Iris pigment epithelial cell (primary cell): ENCODE data around the gene SELENOP.
"Not testable (repeated sequence)": the region's sequence is repeated elsewhere in the genome, so short reads cannot be mapped to it uniquely, and the experiment has no call there.

ENCODE experiments used
- DNase-seq: peaks from one replicate; pipeline ENCODE4 v3.0.0-alpha.2; 2011; ENCODE audit warnings: low read depth

Gene SELENOP

GRCh38 chr5:42811591-42812446, at the start of gene SELENOP:
SELENOP (minus strand) TSS chr5:42811892; CDS start chr5:42808353, 3,539 bp downstream.
- DNase-seq = peak; percentile 17

- no peak for DNase-seq
These were observed 47.0 kb upstream of the SELENOP start for GRCh38 chr5:42858687-42859086.

GRCh38 chr5:42858031-42858643, 46.4 kb upstream of the SELENOP start:
- no peak for DNase-seq

- no peak for DNase-seq
These were observed 44.1 kb upstream of the SELENOP start for GRCh38 chr5:42855811-42856210.

- DNase-seq = no peak
These were observed 43.7 kb upstream of the SELENOP start for GRCh38 chr5:42855386-42855785.

GRCh38 chr5:42854795-42855194, 43.1 kb upstream of the SELENOP start:
- DNase-seq = no peak

- no peak for DNase-seq
These were observed 41.1 kb upstream of the SELENOP start for GRCh38 chr5:42852826-42853225.

GRCh38 chr5:42851481-42851880, 39.8 kb upstream of the SELENOP start:
- DNase-seq = no peak

GRCh38 chr5:42848545-42848944, 36.9 kb upstream of the SELENOP start:
- DNase-seq = no peak

- not testable (repeated sequence) for DNase-seq
These were observed 32.7 kb upstream of the SELENOP start for GRCh38 chr5:42844408-42844807.

- DNase-seq = no peak
These were observed 32.1 kb upstream of the SELENOP start for GRCh38 chr5:42843675-42844292.

GRCh38 chr5:42842921-42843641, 31.4 kb upstream of the SELENOP start:
- DNase-seq = no peak

GRCh38 chr5:42840842-42841567, 29.3 kb upstream of the SELENOP start:
- peak; percentile 17 for DNase-seq

GRCh38 chr5:42840269-42840668, 28.6 kb upstream of the SELENOP start:
- peak; percentile 97 for DNase-seq

- no peak for DNase-seq
These were observed 27.5 kb upstream of the SELENOP start for GRCh38 chr5:42839196-42839595.

- no peak for DNase-seq
These were observed 25.9 kb upstream of the SELENOP start for GRCh38 chr5:42837601-42838000.

- no peak for DNase-seq
These were observed 24.5 kb upstream of the SELENOP start for GRCh38 chr5:42836070-42836769.

GRCh38 chr5:42832060-42832459, 20.4 kb upstream of the SELENOP start:
- DNase-seq = no peak

GRCh38 chr5:42830924-42831323, 19.2 kb upstream of the SELENOP start:
- DNase-seq = no peak

GRCh38 chr5:42828671-42829070, 17.0 kb upstream of the SELENOP start:
- peak; percentile 69 for DNase-seq
